Skeletal muscle tissue (tissue), 4 donors: ENCODE results near the gene MAGI1. TPM values are rescaled to one million over a fixed set of nuclear protein-coding genes. Genes with fewer than 3 reads are reported as not detected.

Source experiments
- H3K27ac ChIP-seq: one replicate; pipeline ENCODE4 v1.7.0; 2013; ENCODE audit warnings: mild to moderate bottlenecking, low read depth, low read length, inconsistent platforms
- H3K27me3 ChIP-seq, 3 donors: one replicate each; pipeline ENCODE4 v1.7.0; 2013; ENCODE audit warnings: low read length in 3 of 3; ENCODE audit not compliant: control insufficient read depth in 3 of 3, insufficient read depth in 3 of 3
- H3K36me3 ChIP-seq, 3 donors: one replicate each; pipeline ENCODE4 v1.7.0; 2013; ENCODE audit warnings: low read length in 3 of 3; ENCODE audit not compliant: control insufficient read depth in 3 of 3, insufficient read depth in 3 of 3
- H3K4me1 ChIP-seq, 3 donors: one replicate each; pipeline ENCODE4 v1.7.0; 2013; ENCODE audit warnings: low read length in 3 of 3, mild to moderate bottlenecking in 3 of 3; ENCODE audit not compliant: control insufficient read depth in 3 of 3, insufficient read depth in 3 of 3
- H3K4me3 ChIP-seq, 3 donors: one replicate each; pipeline ENCODE4 v1.7.0; 2013; ENCODE audit warnings: low read length in 3 of 3
- H3K9ac ChIP-seq, 3 donors: one replicate each; pipeline ENCODE4 v1.7.0; 2013; ENCODE audit warnings: low read length in 3 of 3, mild to moderate bottlenecking in 3 of 3, moderate library complexity in 2 of 3, low read depth in 1 of 3
- H3K9me3 ChIP-seq, 3 donors: one replicate each; pipeline ENCODE4 v1.7.0; 2013; ENCODE audit warnings: low read length in 3 of 3; ENCODE audit not compliant: control insufficient read depth in 3 of 3
- total RNA-seq: library from RNA; depleted of rRNA; stranded (reverse); fragments of >200 nt; gene quantifications from one replicate; pipeline ENCODE4 v1.2.3, GENCODE V29; 2014
- donor health status: Osteomylitis.

The MAGI1 gene
- total RNA-seq, 1 donor from 2014 or later = 23.5 TPM

- H3K4me3 ChIP-seq = no peak overlapping the region
- no peaks in the 10 kb centered on the region for H3K27me3 ChIP-seq
- H3K36me3 ChIP-seq = no peaks in the 10 kb centered on the region
- H3K9ac ChIP-seq = no peak overlapping the region
- H3K9me3 ChIP-seq = no peaks in the 10 kb centered on the region
- H3K4me1 ChIP-seq = peaks cover 5 to 14% (median 10%) of the 10 kb centered on the region in 3 donors
- no peak overlapping the region for H3K27ac ChIP-seq
These were observed 162.7 kb downstream of the MAGI1 start for GRCh38 chr3:65876028-65876420.

GRCh38 chr3:65875393-65876027 is 163.2 kb downstream of the MAGI1 start:
- Histone ChIP-seq H3K4me3 (no peak overlapping the region), H3K36me3 (no peaks in the 10 kb centered on the region), H3K9ac (no peak overlapping the region), H3K4me1 (peaks cover 5 to 17% (median 12%) of the 10 kb centered on the region in 3 donors), H3K27ac (no peak overlapping the region), H3K27me3 (no peaks in the 10 kb centered on the region), H3K9me3 (no peaks in the 10 kb centered on the region)

GRCh38 chr3:65873869-65874268 is 164.8 kb downstream of the MAGI1 start:
- H3K4me3 ChIP-seq = no peak overlapping the region
- peaks cover 5 to 17% (median 12%) of the 10 kb centered on the region in 3 donors for H3K4me1 ChIP-seq
- no peaks in the 10 kb centered on the region for H3K27me3 ChIP-seq
- H3K9me3 ChIP-seq = no peaks in the 10 kb centered on the region
- H3K36me3 ChIP-seq = no peaks in the 10 kb centered on the region
- H3K9ac ChIP-seq = no peak overlapping the region
- H3K27ac ChIP-seq = no peak overlapping the region

- Histone ChIP-seq H3K27me3 (no peaks in the 10 kb centered on the region), H3K36me3 (no peaks in the 10 kb centered on the region), H3K9me3 (no peaks in the 10 kb centered on the region), H3K27ac (no peak overlapping the region), H3K9ac (no peak overlapping the region), H3K4me3 (no peak overlapping the region), H3K4me1 (peaks cover 5 to 17% (median 12%) of the 10 kb centered on the region in 3 donors)
These were observed 165.7 kb downstream of the MAGI1 start for GRCh38 chr3:65873028-65873427.

- Histone ChIP-seq H3K4me3 (peak overlapping the region in 1 of 3 donors; percentile 11), H3K27ac (no peak overlapping the region)
These were observed 167.2 kb downstream of the MAGI1 start for GRCh38 chr3:65871305-65872141.

GRCh38 chr3:65869798-65870197 is 168.9 kb downstream of the MAGI1 start:
- Histone ChIP-seq H3K4me3 (no peak overlapping the region), H3K27me3 (no peaks in the 10 kb centered on the region), H3K36me3 (no peaks in the 10 kb centered on the region), H3K27ac (no peak overlapping the region), H3K9me3 (no peaks in the 10 kb centered on the region), H3K4me1 (peaks cover 5 to 17% (median 12%) of the 10 kb centered on the region in 3 donors), H3K9ac (no peak overlapping the region)

More at GRCh38 chr3:65871305-65872141, 167.2 kb downstream of the MAGI1 start:
- H3K27me3 ChIP-seq = no peaks in the 10 kb centered on the region
- H3K9me3 ChIP-seq = no peaks in the 10 kb centered on the region
- H3K9ac ChIP-seq = no peak overlapping the region
- peaks cover 5 to 17% (median 12%) of the 10 kb centered on the region in 3 donors for H3K4me1 ChIP-seq
- no peaks in the 10 kb centered on the region for H3K36me3 ChIP-seq

- Histone ChIP-seq H3K36me3 (no peaks in the 10 kb centered on the region), H3K4me1 (peaks cover 5 to 12% (median 12%) of the 10 kb centered on the region in 3 donors), H3K27ac (no peak overlapping the region), H3K27me3 (no peaks in the 10 kb centered on the region), H3K9me3 (no peaks in the 10 kb centered on the region), H3K4me3 (no peak overlapping the region), H3K9ac (no peak overlapping the region)
These were observed 171.1 kb downstream of the MAGI1 start for GRCh38 chr3:65867463-65868210.

GRCh38 chr3:65864357-65864904 is 174.3 kb downstream of the MAGI1 start:
- Histone ChIP-seq H3K9me3 (no peaks in the 10 kb centered on the region), H3K4me1 (no peaks in the 10 kb centered on the region), H3K4me3 (no peak overlapping the region), H3K27ac (no peak overlapping the region), H3K9ac (no peak overlapping the region), H3K27me3 (no peaks in the 10 kb centered on the region), H3K36me3 (no peaks in the 10 kb centered on the region)

- no peak overlapping the region for H3K4me3 ChIP-seq
- no peaks in the 10 kb centered on the region for H3K27me3 ChIP-seq
- H3K27ac ChIP-seq = no peak overlapping the region
- H3K4me1 ChIP-seq = peaks cover 6 to 10% (median 8%) of the 10 kb centered on the region in 3 donors
- H3K9ac ChIP-seq = no peak overlapping the region
- H3K9me3 ChIP-seq = no peaks in the 10 kb centered on the region
- no peaks in the 10 kb centered on the region for H3K36me3 ChIP-seq
These were observed 177.0 kb downstream of the MAGI1 start for GRCh38 chr3:65861718-65862117.
